BJ (cell line): Measurements from ENCODE around the gene NCKIPSD. TPM values are rescaled to one million over a fixed set of nuclear protein-coding genes. Genes with fewer than 3 reads are reported as not detected.

Experiments used
- CTCF ChIA-PET: fragments of 350-600 bp; formaldehyde crosslinking; extraction: SDS; loops from one replicate; lab custom pipeline; 2021; ENCODE audit warnings: antibody characterized with exemption, inconsistent platforms; lab: Yijun Ruan, JAX
- POLR2A ChIA-PET: fragments of 300-600 bp; sonication (Branson Sonifier 250); formaldehyde crosslinking; extraction: SDS; loops from one replicate; lab custom pipeline; 2021; ENCODE audit warnings: antibody characterized with exemption; lab: Charles Lee
- DNase-seq: peaks from one replicate; pipeline ENCODE4 v3.0.0-alpha.2; 2011; ENCODE audit warnings: low read depth
- H3K27me3 ChIP-seq: 2 replicates; pipeline ENCODE4 v1.6.0; 2011; ENCODE audit warnings: low read length; ENCODE audit not compliant: control insufficient read depth, insufficient read depth
- H3K36me3 ChIP-seq: 2 replicates; pipeline ENCODE4 v1.5.1; 2011; ENCODE audit warnings: low read length; ENCODE audit not compliant: control insufficient read depth, insufficient read depth
- H3K4me3 ChIP-seq: 2 replicates; pipeline ENCODE4 v1.5.1; 2011; ENCODE audit warnings: low read depth, mild to moderate bottlenecking, control low read depth, low read length
- CTCF ChIP-seq: IDR thresholded peaks from 2 replicates; pipeline ENCODE4 v1.5.1; 2011; ENCODE audit warnings: low read depth, mild to moderate bottlenecking, control low read depth, inconsistent platforms, low read length, moderate library complexity; ENCODE audit not compliant: insufficient read depth
- polyA plus RNA-seq: library from polyadenylated mRNA; depleted of rRNA; stranded (reverse); fragments of >200 nt; gene quantifications from 2 replicates; pipeline ENCODE4 v1.2.3, GENCODE V29; 2011

NCKIPSD gene
- polyA plus RNA-seq, 1 experiment, result 34.9 TPM

- ChIA-PET CTCF (interaction anchor here (0.7 kb wide), 1 partner anchor 19 kb away, joined by 4 read pairs; no protein-coding TSS in a partner anchor), POLR2A (no interaction called here)
- TF ChIP-seq CTCF, result no peak
- Histone ChIP-seq H3K36me3 (peaks cover 40% of the 10 kb centered on the region), H3K27me3 (no peaks in the 10 kb centered on the region), H3K4me3 (no peak overlapping the region)
- no peak for DNase-seq
Measured at GRCh38 chr3:48689384-48689783, 3.7 kb upstream of the NCKIPSD start.

- H3K4me3 ChIP-seq, result no peak overlapping the region
- TF ChIP-seq CTCF, result no peak
- H3K36me3 ChIP-seq, result peaks cover 36% of the 10 kb centered on the region
- POLR2A ChIA-PET, result no interaction called here
- H3K27me3 ChIP-seq, result no peaks in the 10 kb centered on the region
- no peak for DNase-seq
- CTCF ChIA-PET, result interaction anchor here (0.9 kb wide), 1 partner anchor 130 kb away, joined by 3 read pairs; no protein-coding TSS in a partner anchor
Measured at GRCh38 chr3:48688737-48689075, 3.0 kb upstream of the NCKIPSD start.

- ChIA-PET POLR2A (no interaction called here), CTCF (interaction anchor here (0.6 to 0.9 kb wide), 2 partner anchors 24 to 130 kb away, joined by 3 read pairs; no protein-coding TSS in a partner anchor)
- no peak for DNase-seq
- Histone ChIP-seq H3K4me3 (no peak overlapping the region), H3K27me3 (no peaks in the 10 kb centered on the region), H3K36me3 (peaks cover 33% of the 10 kb centered on the region)
- TF ChIP-seq CTCF, result no peak
Measured at GRCh38 chr3:48688032-48688736, 2.5 kb upstream of the NCKIPSD start.

GRCh38 chr3:48687220-48687678 is 1.5 kb upstream of the NCKIPSD start:
- CTCF ChIA-PET, result interaction anchor here (1.0 to 1.8 kb wide), 5 partner anchors 9 to 53 kb away, joined by 3 to 13 read pairs (median 5); no protein-coding TSS in a partner anchor
- peaks cover 29% of the 10 kb centered on the region for H3K36me3 ChIP-seq
- POLR2A ChIA-PET, result no interaction called here
- H3K27me3 ChIP-seq, result no peaks in the 10 kb centered on the region
- DNase-seq, result no peak
- TF ChIP-seq CTCF, result no peak
- no peak overlapping the region for H3K4me3 ChIP-seq

GRCh38 chr3:48686538-48687219 is 964 bp upstream of the NCKIPSD start:
- CTCF ChIA-PET, result interaction anchor here (0.7 to 1.8 kb wide), 13 partner anchors 9 to 214 kb away, joined by 3 to 13 read pairs (median 4); partner anchors contain the start of gene CELSR3
- no peak for DNase-seq
- no peak for TF ChIP-seq CTCF
- Histone ChIP-seq H3K36me3 (peaks cover 34% of the 10 kb centered on the region), H3K4me3 (no peak overlapping the region), H3K27me3 (no peaks in the 10 kb centered on the region)
- POLR2A ChIA-PET, result interaction anchor here (0.6 kb wide), 1 partner anchor 19 kb away, joined by 4 read pairs; no protein-coding TSS in a partner anchor
